ENCODE data around the gene SPAAR.
"Not testable (repeated sequence)": the region's sequence is repeated elsewhere in the genome, so short reads cannot be mapped to it uniquely, and the experiment has no call there.

SPAAR gene, protein sequence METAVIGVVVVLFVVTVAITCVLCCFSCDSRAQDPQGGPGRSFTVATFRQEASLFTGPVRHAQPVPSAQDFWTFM

DNA sequence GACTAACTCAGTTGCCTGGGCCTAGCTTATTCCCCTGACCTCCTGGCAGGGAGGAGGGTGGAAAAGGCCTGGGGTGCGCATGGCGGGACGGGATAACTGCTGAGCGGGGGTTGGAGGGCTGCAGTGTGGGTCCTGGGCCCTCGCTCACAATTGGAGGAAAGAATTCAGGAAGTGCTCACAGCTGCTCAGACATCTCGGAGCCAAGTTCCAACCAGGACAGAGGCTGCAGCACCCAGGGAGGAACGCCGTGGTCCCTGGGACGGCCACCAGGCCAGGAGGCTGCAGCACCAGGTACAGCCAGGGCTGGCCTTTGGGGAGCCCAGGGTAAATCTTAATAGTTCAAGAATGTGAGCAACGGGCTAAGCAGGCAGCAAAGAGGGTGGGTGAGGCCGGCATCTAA is at the start of gene SPAAR:
TSS of gene SPAAR (plus strand) at position 217 of the 400 bp plus-strand sequence. CDS start 974 bp downstream, outside the sequence.
- DNase-seq = no peak

DNA sequence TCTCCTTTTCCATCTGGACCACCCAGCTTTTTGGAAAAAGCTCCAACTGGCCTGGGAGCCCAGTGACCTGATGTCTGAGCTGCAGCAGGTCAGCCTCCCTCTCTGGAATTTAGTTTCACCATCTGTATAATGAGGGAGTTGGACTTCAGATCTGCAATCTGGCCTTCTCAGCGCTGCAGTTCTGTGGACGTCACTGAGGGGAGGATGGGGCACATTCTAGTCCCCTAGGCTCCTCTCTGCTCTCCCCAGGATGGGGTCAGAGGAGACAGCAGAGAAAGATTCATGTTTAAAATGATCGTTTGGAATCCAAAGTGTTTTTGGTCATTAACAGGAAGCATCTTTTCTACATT is 49.3 kb upstream of the SPAAR start:
- DNase-seq = no peak

DNA sequence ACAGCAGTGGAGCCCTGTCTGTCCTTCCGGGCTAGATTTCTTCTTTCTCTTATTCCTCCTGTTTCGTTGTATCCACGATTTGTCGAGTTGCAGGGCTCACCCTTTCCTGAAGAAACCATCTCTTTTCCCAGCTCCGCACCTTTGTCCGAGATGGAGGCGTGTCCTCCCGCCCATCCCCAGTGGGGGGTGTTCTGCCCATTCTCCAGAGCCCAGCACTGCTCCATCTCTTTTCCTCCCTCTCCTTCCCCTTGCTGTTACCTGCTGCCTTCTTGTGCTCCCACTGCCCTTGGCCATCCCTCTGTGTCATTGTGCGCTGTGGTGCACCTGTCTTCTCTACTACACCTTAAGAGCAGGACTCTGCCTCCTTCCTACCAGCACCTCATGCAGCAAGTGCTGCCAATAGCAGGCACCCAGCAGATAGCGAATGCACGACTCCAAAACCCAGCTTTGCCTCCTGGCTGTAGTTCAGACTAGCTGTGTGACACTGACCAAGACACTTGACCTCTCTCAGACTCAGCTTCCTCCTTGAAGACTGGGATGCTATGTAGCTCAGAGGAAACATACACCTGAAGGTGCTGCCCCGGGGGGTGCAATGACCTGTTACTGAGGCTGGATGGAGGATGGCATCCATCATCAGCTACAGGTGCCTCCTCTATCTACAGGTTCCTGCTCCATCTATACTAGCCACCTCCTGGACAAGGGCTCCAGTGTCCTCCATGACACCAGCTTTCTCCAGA is 48.0 kb upstream of the SPAAR start:
- DNase-seq = no peak

DNA sequence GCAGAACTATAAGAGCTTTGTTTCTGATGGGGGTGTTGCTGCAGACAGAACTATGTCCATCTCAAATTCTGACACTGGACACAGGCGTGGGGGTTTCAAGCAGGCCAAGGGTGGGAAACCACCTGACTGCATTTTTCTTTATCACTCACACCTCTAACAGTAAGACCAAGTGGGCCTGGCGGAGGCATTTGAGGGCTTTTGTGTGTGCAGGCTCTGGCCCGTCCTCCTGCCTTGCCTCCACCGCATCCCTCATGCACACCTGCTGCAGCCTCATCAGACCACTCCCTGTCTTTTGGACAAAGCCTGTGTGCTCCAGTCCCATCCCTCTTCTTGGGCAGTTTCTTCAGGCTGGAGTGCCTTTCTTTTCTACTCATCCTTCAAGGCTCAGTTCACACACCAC is 47.0 kb upstream of the SPAAR start:
- DNase-seq = no peak

DNA sequence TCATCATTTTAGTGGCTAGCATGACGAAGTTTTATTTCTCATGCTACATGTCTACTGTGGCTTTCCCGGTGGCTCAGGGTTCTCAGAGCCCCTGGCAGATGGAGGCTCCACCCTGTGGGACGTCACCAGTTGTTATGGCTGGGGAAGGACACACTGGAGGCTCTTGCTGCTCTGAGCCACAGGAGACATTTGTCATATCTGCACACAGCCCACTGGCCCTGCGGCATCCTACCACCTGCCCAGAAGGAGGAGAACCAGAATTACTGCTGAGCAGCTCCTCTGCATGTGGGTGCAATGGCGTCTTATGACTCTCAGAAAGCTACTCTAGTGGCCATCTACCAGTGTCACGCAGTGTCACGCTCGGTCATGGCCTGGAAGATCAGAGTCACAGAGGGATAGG is 45.7 kb upstream of the SPAAR start:
- DNase-seq = no peak

DNA sequence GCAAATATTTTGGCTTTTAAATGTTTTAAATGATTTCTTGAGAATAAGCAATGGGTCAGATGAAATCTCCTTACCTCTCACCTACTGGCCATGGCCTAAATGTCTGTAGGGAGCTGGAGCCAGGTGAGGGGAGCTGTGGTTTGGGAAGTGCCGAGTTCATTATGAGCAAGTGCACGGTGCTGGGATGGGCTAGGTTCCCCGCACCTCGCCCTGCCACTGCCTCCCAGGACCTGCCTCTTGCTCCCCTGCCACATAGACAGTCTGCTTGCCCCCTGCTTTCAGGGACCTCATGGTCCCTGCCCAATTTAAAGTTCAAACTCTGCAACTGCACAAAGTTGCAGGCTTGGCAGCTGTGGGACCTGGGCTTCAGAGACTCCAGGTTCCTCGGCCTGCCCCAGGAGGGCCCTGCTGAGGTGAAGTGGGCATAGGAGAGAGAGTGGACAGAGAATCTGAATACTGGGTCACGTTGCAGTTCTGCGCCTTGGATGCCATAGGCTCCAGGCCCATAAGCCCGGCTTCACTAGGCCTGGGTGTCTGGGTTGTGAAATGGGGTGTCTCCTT is 44.5 kb upstream of the SPAAR start:
- no peak for DNase-seq

DNA sequence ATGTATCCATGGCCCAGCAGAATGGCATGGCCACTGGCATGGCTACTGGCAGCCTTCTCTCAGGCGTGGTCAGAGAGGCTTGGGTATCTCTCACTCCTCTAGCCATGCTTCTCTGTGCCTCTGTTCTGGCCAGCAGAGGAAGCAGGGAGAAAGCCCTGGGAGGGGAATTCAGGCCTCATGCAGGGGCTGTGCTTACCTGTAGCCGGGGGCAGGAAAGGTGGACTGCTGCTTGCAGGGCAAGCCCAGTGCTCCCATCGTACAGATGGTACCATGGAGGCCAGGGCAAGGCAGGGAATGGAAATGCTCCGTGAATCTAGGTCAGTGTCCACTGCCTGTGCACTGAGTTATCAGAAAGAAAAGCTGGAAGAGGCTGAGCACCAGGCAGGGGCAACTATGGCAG is 41.8 kb upstream of the SPAAR start:
- no peak for DNase-seq

DNA sequence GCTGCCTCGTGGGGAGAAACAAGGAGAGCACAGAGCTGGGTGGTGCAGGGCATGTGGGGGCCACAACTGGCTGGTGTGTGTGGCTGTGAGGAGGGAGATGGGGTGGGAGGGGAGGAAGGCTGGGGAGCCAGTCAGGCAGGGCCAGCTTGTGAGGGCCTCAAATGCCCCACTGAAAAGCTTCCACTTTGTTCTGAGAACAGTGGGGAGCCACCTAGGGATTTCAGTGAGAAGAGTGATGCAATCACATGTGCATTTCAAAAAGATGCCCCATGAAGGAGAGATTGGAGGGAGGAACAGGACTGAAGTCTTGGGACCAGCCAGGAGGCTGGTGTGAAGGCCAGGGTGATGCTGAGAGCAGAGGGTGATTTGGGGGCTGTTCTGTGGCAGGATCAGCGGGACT is 40.4 kb upstream of the SPAAR start:
- no peak for DNase-seq

DNA sequence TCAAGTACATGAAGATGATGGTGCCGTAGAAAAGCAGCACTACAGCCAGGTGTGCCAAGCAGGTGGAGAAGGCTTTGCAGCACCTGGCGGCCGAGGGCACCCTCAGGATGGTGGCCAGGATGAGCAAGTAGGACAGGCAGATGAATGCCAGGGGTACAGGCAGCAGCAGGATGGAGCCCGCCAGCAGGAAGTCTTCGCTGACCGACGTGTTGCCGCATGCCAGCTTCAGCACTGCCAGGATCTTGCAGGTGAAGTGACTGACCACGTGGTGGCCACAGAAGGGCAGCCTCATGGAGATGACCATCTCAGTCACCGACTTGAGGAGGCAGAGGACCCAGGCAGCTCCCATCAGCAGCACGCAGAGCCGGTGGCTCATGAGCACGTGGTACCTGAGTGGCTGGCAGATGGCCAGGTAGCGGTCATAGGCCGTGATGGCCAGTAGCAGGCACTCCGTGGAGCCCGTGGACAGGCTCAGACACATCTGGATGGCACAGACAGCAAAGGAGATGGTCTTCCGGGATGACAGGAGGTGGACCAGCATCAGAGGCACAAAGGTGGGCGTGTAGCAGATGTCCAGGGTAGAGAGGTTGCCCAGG is 39.6 kb upstream of the SPAAR start:
- no peak for DNase-seq

DNA sequence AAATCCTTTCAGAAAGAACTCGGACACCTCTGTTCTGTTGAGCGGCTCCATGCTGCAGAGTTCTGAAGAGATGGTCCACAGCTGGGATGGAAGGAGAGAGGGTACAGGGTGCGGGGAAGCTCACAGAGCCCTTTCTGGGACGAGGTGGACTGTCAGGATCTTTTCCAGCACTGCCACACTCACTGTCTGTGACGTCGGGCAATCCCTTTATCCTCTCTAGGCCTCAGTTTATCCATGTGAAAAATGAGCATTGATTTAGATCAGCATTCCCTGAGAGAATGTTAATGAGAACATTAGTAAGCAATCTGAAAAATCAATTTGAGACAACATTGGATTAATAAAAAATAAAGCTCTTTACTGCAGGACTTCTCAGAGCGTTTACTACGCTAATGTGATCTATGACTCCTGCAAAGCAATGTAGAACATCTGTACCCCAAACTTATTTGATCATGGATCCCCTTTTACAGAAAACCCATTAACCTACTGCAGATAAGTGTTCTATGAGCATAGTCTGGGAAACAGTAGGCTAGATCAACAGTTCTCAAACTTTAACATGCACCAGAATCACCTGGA is 38.9 kb upstream of the SPAAR start, which contains the start of gene OR13J1:
TSS of gene OR13J1 (minus strand) at position 51 of the 573 bp plus-strand sequence. CDS start at position 51, 0 bp downstream.
- DNase-seq = no peak

DNA sequence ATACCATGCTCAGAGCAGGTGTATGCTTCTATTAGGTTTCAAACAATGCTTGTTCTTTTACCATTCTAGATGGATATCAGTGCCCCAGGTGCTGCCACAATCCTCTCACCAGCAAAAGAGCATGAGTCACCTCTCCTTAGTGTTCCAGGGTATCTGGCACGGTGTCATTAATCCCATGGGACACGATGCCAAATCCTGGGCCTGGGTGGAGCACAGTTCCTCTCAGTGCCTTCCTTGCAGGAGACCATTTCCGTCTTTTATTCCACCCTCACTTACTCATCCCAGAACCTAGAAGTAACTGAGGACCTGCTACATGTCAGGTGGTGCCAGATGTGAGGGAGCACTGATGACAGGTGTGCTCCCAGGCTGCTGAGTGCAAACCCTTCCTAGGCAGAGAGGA is 37.7 kb upstream of the SPAAR start:
- DNase-seq = no peak

DNA sequence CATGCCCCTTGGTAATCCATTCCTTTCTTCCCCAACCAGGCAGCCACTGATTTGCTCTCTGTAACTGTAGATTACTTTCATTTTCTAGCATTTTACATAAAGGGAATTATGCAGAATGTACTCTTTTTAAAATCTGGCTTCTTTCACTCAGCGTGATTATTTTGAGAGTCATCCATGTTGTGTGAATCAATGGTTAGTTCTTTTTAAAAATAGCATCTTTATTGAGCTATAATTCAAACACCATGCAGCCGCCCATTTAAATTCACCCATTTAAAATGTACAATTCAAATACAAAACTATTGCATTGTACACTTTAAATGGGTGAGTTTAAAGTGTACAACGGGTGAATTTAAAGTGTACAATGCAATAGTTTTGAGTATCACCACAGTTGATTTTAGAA is 36.8 kb upstream of the SPAAR start:
- DNase-seq = no peak

DNA sequence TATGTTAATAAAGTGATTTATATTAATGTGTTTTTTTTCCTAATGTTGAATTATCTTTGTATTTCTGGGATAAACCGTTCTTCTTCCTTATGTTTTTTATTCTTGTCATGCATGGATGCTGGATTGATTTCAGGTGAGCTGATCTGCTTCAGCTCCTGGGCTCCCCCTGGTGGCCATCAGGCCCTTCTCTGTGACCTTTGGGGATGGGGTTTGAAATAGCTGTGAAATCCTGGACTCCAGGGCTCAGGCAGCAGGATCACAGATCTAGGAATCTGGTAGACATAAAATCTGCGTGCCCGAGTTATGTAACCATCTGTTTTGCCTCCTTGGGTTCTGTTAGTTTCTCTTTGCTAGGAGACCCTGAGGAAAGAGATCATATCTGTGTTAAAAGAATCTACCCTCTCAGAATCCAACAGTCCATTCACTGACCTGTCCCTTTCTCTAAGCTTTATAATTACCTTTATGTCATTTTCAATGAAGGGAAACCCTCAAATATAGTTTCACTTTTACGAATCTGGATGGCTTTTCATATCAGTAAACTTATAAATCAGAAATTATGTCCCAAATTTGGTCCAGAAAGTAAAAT is 26.9 kb upstream of the SPAAR start:
- DNase-seq = peak; percentile 74 to 93 (median 86)

DNA sequence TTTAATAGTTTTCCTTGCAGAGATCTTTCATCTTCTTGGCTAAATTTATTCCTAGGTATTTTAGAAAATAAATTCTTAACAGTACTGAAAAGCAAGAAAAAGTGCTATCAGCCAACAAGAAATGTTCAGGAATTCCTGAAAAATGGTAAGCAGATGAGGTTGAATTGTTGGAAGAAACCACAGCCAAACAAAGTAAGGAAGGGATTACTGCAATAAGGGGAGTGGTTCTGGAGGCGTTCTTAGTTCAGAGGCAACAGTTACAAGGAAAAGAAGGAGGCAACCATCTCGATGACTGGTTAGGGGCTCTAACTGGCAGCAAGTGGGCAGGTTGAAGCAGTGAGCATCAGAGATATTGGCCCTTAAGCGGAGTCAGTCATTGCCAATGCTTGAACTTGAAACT is 26.3 kb upstream of the SPAAR start:
- DNase-seq = no peak

DNA sequence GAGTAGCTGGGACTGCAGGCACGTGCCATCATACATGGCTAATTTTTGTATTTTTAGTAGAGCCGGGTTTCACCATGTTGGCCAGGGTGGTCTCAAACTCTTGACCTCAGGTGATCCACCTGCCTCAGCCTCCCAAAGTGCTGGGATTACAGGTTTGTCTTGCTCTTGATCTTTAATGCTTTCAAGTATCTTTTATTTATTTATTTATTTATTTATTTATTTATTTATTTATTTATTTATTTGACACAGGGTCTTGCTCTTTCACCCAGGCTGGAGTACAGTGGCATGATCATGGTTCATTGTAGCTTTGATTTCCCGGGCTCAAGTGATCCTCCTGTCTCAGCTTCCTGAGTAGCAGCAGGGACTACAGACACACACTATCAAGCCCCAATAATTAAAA is 24.4 kb upstream of the SPAAR start:
- DNase-seq = not testable (repeated sequence)

DNA sequence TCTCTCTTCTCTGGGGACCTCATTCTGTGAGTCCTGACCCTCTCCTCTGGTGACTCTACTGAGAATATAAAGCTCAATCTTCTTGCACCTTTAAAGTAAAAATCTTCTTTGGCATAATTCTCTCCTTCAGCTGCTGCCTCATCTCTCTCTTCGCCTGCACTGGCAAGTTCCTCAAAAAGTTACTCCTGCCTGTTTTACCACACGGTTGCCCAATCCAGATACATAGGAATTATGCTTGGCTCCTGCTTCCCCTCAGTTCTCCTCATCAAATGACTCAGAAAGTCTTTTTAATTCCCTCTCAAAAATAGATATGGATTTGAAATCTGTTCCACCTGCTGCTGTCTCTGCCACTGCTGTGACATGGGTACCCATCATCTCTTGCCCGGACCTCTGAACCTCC is 17.6 kb upstream of the SPAAR start:
- peak; percentile 59 to 68 (median 68) for DNase-seq

DNA sequence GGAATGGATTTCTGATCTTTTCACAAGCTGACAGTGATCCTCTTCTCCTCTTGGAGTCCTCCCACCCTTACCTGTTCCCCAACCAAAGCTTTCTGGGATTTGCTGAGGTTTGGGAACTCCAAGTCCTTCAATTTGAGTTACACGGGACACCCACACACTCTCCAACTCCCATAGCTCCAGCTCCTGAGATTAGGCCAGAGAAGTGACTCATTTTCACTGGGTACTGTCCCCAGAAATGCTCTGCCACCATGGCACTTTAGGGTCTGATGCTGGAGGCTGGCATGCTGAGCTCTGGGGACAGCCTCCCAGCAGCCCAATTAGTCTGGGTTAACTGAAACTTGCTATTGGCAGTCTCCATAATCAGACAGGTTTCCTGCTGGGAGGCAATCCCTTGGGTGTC is 17.2 kb upstream of the SPAAR start:
- peak; percentile 67 to 73 (median 67) for DNase-seq

DNA sequence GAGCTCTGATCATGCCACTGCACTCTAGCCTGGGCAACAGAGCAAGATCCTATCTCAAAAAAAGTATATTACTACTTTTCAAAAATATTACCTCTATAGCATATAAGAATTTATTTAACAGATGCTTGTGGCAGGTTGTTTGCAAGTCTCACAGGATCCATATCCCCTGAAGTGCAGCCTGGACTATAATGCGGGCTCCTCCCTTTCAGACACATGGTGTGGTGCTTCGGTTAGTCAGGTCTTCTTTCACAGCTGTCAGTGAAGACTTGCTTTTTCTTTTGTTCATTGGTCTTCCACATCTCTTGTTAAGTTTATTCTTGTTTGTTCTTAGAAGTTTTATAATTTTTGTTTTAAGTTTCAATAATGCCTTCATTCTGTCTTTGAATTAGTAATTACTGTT is 12.7 kb upstream of the SPAAR start:
- DNase-seq = no peak

DNA sequence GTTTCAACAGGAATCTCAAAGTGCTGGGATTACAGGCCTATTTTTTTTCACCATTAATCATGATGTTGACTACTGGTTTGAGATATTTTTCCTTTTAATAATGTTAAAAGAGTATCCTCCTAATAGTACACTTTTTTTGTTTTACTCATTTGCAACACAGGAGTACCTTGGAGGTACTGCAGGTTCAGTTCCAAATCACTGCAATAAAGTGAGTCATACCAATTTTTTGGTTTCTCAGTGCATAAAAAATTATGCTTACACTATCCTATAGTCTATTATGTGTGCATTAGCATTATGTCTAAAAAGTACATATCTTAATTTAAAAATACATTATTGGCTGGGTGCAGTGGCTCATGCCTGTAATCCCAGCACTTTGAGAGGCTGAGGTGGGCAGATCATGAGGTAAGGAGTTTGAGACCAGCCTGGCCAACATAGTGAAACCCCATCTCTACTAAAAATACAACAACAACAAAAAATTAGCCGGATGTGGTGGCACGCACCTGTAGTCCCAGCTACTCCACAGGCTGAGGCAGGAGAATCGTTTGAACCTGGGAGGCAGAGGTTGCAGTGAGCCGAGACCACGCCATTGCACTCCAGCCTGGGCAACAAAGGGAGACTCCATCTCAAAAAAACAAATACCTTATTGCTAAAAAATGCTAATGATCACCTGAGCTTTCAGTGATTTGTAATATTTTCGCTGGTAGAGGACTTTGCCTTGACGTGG is 11.8 kb upstream of the SPAAR start:
- not testable (repeated sequence) for DNase-seq

DNA sequence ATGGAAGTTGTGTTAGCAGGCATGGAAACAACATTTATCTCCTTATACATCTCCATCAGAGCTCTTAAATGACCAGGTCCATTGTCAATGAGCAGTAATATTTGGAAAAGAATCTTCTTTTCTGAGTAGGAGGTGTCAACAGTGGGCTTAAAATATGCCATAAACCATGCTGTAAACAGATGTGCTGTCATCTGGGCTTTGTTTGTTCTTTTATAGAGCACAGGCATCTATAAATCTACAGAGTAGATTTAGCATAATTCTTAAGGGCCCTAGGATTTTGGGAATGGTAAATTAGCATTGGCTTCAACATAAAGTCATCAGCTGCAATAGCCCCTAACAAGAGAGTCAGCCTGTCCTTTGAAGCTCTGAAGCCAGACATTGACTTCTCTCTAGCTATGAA is 11.0 kb upstream of the SPAAR start:
- DNase-seq = no peak

DNA sequence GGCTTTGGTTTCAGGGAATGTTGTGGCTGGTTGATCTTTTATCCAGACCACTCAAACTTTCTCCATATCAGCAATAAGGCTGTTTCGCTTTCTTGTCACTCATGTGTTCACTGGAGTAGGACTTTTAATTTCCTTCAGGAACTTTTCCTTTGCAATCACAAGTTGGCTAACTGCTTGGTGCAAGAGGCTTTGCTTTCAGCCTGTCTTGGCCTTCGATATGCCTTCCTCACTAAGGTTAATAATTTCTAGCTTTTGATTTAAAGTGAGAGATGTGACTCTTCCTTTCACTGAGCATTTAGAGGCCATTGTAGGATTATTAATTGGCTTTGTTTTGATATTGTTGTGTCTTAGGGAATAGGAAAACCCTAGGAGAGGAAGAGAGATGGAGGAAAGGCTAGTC is 10.3 kb upstream of the SPAAR start:
- no peak for DNase-seq

DNA sequence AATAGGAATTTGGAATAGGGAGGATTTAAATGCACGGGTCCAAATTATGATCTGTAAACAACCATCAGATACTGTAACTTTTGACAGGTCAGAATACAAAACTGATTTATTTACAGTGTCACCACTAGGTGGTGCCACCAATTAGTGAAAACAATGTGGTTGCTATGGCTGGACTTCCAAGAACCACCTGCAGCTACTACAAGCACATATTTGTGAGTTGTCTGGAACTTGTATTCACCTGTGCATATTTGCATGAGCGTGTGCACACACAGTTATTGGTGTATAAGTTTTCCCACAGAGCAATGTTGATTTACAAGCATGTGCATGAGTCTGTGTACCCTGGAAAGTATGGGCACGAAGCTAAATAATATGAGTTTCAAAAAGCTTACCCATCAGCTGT is 6.2 kb upstream of the SPAAR start:
- DNase-seq = peak; percentile 61 to 75 (median 63)

DNA sequence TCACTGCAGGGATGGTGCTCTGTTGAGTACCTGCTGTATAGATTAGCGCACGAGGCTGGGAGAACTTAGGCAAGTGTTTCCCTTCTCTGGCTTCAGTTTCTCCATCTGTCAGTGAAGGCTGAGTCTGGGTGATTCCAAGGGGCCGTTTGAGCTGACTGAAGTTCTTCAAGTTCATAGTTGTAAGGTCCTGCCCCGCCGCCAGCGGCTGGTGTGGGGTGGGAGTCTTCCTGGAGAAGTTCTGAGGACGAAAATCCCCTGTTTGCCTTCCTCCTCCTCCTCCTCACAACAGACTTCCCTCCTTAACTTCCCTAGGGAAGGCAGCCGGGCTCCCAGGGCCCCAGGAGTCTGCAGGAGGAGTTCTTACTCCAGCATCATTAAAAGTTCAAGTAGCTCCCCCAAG is 5.0 kb upstream of the SPAAR start:
- peak in 1 of 3 donors; percentile 23 for DNase-seq

All from suppressor macrophage treated with lipopolysaccharide for 1 hour (primary cell).